Left forelimb (tissue), 1 donor: Measurements from ENCODE around the gene PARD3.
A peak's percentile ranks its signal among the peaks of the same experiment; 100 is the strongest.
"Not testable (repeated sequence)": the region's sequence is repeated elsewhere in the genome, so short reads cannot be mapped to it uniquely, and the experiment has no call there.

Source experiments
- DNase-seq: peaks from one replicate; pipeline ENCODE4 v3.0.0-alpha.2; 2018; ENCODE audit warnings: low spot score

Gene PARD3

GRCh38 chr10:34648919-34649318 is 166.2 kb downstream of the PARD3 start:
- DNase-seq: no peak

- DNase-seq: no peak
Measured at GRCh38 chr10:34647875-34648865, 166.9 kb downstream of the PARD3 start.

GRCh38 chr10:34647160-34647559 is 167.9 kb downstream of the PARD3 start:
- no peak for DNase-seq

- DNase-seq: no peak
Measured at GRCh38 chr10:34646331-34646730, 168.8 kb downstream of the PARD3 start.

- DNase-seq: not testable (repeated sequence)
Measured at GRCh38 chr10:34644815-34645214, 170.3 kb downstream of the PARD3 start.

- DNase-seq: no peak
Measured at GRCh38 chr10:34644224-34644623, 170.9 kb downstream of the PARD3 start.

GRCh38 chr10:34643620-34644019 is 171.5 kb downstream of the PARD3 start:
- DNase-seq: no peak

- no peak for DNase-seq
Measured at GRCh38 chr10:34641913-34642558, 173.1 kb downstream of the PARD3 start.

GRCh38 chr10:34641147-34641912 is 173.8 kb downstream of the PARD3 start:
- DNase-seq: no peak

GRCh38 chr10:34638406-34639054 is 176.6 kb downstream of the PARD3 start:
- peak; percentile 87 for DNase-seq

GRCh38 chr10:34637418-34637911 is 177.6 kb downstream of the PARD3 start:
- DNase-seq: peak; percentile 85

- DNase-seq: no peak
Measured at GRCh38 chr10:34635111-34635510, 180.0 kb downstream of the PARD3 start.

GRCh38 chr10:34633374-34633773 is 181.7 kb downstream of the PARD3 start:
- DNase-seq: no peak

- DNase-seq: no peak
Measured at GRCh38 chr10:34629084-34629483, 186.0 kb downstream of the PARD3 start.

GRCh38 chr10:34628174-34628796 is 186.8 kb downstream of the PARD3 start:
- DNase-seq: no peak

- no peak for DNase-seq
Measured at GRCh38 chr10:34627741-34628140, 187.4 kb downstream of the PARD3 start.

- DNase-seq: no peak
Measured at GRCh38 chr10:34627331-34627730, 187.8 kb downstream of the PARD3 start.

GRCh38 chr10:34626158-34626880 is 188.8 kb downstream of the PARD3 start:
- DNase-seq: no peak

- DNase-seq: no peak
Measured at GRCh38 chr10:34624323-34625153, 190.6 kb downstream of the PARD3 start.

- DNase-seq: no peak
Measured at GRCh38 chr10:34622945-34623344, 192.2 kb downstream of the PARD3 start.
